ENCODE results near the gene SLC25A47. TPM values are rescaled to one million over a fixed set of nuclear protein-coding genes. Genes with fewer than 3 reads are reported as not detected.
A peak's percentile ranks its signal among the peaks of the same experiment; 100 is the strongest.

The SLC25A47 gene
- total and polyA plus RNA-seq, 8 donors = 0.07 to 0.28 (median 0.12) TPM; not detected in 4

DNA sequence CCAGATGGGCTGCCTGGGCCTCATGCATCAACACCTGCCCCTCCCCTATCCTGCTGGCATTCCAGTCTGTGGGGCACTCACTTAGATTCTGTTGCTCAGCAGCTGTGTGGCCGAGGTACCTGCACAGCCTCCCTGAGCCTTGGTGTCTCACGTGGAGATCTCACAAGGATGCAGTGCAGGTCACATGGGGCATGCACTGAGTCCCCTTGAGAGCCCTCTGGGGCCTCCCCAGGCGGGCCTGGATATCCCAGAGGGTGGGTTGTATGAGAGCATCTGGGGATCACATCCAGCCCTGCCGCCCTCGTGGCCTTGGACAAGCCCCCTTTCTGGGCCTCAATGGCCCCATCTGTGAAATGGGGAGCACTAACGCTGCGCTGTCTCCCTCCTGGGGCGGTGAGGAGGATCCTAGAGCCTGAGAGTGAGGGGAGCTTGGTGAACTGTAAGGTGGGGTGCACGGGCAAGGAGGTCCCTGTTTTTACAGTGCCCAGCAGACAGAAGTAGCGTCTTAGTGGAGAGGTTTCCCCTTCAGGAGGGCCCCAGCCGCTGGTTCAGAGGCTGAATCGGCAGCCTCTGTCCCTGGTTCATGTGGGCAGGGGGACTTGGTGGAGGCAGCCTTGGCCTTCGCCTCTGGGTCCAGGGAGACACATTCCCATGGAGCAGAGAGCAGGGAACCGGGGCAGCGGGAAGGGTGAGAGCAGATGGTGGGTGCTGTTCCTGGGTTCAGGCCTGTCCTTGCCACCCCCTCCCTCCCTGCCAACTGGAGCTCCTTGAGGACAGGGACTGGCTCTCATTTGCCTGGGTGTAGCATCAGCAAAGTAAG lies 791 bp upstream of the SLC25A47 start:
- TF ChIP-seq, protein P1, sequence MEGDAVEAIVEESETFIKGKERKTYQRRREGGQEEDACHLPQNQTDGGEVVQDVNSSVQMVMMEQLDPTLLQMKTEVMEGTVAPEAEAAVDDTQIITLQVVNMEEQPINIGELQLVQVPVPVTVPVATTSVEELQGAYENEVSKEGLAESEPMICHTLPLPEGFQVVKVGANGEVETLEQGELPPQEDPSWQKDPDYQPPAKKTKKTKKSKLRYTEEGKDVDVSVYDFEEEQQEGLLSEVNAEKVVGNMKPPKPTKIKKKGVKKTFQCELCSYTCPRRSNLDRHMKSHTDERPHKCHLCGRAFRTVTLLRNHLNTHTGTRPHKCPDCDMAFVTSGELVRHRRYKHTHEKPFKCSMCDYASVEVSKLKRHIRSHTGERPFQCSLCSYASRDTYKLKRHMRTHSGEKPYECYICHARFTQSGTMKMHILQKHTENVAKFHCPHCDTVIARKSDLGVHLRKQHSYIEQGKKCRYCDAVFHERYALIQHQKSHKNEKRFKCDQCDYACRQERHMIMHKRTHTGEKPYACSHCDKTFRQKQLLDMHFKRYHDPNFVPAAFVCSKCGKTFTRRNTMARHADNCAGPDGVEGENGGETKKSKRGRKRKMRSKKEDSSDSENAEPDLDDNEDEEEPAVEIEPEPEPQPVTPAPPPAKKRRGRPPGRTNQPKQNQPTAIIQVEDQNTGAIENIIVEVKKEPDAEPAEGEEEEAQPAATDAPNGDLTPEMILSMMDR (IDR thresholded peaks at IDR 0.05) = no peak
- 89% methylated on average over 15 of the region's 15 CpGs for WGBS, 2 donors
- H3K4me3 ChIP-seq = no peak overlapping the region
- no peaks in the 10 kb centered on the region for H3K36me3 ChIP-seq
- H3K27ac ChIP-seq = no peak overlapping the region
- DNase-seq (no peak), ATAC-seq (peak in 1 of 4 donors; percentile 31), FAIRE-seq (no peak)
- peaks cover 0 to 11% (median 0%) of the 10 kb centered on the region in 3 donors for H3K4me1 ChIP-seq
- intact Hi-C loops (cut with DNase I) = no loop called here
- no peaks in the 10 kb centered on the region for H3K27me3 ChIP-seq
- H3K9me3 ChIP-seq = no peaks in the 10 kb centered on the region

DNA sequence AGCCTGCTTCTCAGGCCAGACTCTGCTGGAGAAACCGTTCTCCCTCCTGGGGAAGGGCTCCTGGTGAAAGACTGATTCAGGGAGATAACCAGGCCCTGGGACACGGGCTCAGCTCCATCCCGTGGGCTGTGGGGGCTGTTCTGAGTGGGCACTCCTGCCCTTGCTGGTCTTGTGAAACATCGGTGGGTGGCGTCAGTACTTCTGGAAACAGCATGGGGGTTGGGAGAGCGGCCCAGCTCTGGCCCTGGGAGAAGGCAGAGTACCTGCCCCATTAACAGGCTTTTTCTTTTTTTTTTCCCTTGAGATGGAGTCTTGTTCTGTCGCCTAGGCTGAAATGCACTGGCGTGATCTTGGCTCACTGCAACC lies 786 bp downstream of the SLC25A47 start:
- FAIRE-seq (no peak), ATAC-seq (no peak), DNase-seq (no peak)
- peaks cover 0 to 3% (median 0%) of the 10 kb centered on the region in 3 donors for H3K4me1 ChIP-seq
- H3K9me3 ChIP-seq = no peaks in the 10 kb centered on the region
- H3K4me3 ChIP-seq = no peak overlapping the region
- H3K36me3 ChIP-seq = no peaks in the 10 kb centered on the region
- H3K27ac ChIP-seq = no peak overlapping the region
- no peaks in the 10 kb centered on the region for H3K27me3 ChIP-seq
- intact Hi-C loops (cut with DNase I) = no loop called here
- TF ChIP-seq, protein P1 (IDR thresholded peaks at IDR 0.05) = no peak
- WGBS, 2 donors = 91 to 93% methylated on average over 8 of the region's 8 CpGs

DNA sequence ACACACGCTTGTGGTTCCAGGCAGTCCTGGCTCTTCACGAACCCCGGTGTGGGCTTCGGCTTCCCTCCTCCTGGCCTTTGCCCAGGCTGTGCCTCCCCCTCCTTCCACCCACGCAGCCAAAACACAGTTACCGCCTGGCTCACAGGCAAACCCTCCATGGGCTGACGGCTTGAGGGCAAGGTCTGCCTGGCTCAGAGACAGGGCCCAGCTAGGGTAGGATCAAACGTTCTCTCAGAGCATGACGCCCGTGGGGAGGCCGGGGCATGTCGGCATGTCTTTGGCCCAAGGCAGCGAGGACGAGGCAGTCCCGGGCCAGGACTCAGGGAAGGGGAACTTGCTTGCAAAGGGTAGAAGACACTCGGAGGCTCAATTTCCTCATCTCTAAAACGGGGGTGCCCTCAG lies 2.1 kb downstream of the SLC25A47 start:
- Histone ChIP-seq H3K27me3 (no peaks in the 10 kb centered on the region), H3K36me3 (no peaks in the 10 kb centered on the region), H3K4me3 (no peak overlapping the region), H3K27ac (no peak overlapping the region), H3K4me1 (peaks cover 0 to 3% (median 0%) of the 10 kb centered on the region in 3 donors), H3K9me3 (no peaks in the 10 kb centered on the region)
- no peak for FAIRE-seq
- TF ChIP-seq, protein P1 (IDR thresholded peaks at IDR 0.05) = no peak
- DNase-seq = no peak
- ATAC-seq = no peak
- WGBS, 2 donors = 74 to 78% methylated on average over 17 of the region's 17 CpGs
- intact Hi-C loops (cut with DNase I) = no loop called here

DNA sequence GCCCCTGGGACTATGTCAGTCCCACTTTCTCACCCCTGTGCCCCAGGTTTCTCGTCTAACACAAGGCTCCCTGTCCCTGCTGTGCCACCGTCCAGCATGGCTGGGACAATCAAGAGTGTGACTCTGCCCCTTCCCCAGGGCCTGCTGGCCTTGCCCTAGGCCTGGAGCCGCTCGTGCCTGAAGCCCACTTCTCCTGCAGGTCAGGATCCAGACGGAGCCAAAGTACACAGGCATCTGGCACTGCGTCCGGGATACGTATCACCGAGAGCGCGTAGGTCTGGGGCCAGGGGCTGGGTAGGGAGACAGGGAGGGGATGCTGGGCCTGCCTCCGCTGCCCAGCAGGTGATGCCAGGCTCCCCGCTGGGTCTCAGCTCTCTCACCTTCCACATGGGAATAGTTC lies 2.8 kb downstream of the SLC25A47 start:
- FAIRE-seq (no peak), DNase-seq (peak in 1 of 6 donors; percentile 49), ATAC-seq (peak in 1 of 4 donors; percentile 35)
- Histone ChIP-seq H3K27me3 (no peaks in the 10 kb centered on the region), H3K4me1 (peaks cover 0 to 3% (median 0%) of the 10 kb centered on the region in 3 donors), H3K9me3 (no peaks in the 10 kb centered on the region), H3K4me3 (no peak overlapping the region), H3K27ac (no peak overlapping the region), H3K36me3 (no peaks in the 10 kb centered on the region)
- TF ChIP-seq, protein P1 (IDR thresholded peaks at IDR 0.05) = no peak
- 46 to 50% methylated on average over 13 of the region's 13 CpGs for WGBS, 2 donors
- intact Hi-C loops (cut with DNase I) = no loop called here

DNA sequence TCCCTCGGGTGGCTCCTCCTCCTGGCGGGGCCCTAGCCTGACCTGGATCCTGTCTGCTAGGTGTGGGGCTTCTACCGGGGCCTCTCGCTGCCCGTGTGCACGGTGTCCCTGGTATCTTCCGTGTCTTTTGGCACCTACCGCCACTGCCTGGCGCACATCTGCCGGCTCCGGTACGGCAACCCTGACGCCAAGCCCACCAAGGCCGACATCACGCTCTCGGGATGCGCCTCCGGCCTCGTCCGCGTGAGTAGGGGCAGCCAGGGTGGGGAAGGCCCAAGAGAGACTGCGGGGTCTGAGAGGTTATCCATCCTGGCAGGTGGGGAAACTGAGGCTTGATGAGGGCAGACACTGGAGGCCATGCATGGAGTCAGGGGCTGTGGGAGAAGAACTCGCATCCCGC lies 4.0 kb downstream of the SLC25A47 start:
- Histone ChIP-seq H3K4me3 (no peak overlapping the region), H3K36me3 (no peaks in the 10 kb centered on the region), H3K4me1 (peaks cover 0 to 3% (median 0%) of the 10 kb centered on the region in 3 donors), H3K27me3 (no peaks in the 10 kb centered on the region), H3K9me3 (no peaks in the 10 kb centered on the region), H3K27ac (no peak overlapping the region)
- DNase-seq (no peak), ATAC-seq (no peak), FAIRE-seq (no peak)
- WGBS, 2 donors = 96% methylated on average over 23 to 24 of the region's 24 CpGs
- TF ChIP-seq, protein P1 (IDR thresholded peaks at IDR 0.05) = no peak
- intact Hi-C loops (cut with DNase I) = no loop called here
